Stimulated activated CD4-positive, alpha-beta T cell treated with anti-CD3 and anti-CD28 coated beads, Interleukin-15, amount 100 ng/mL, for 48 hours (primary cell): ENCODE results near the gene TEX26.

ENCODE experiments used
- DNase-seq, 2 donors: peaks; one replicate each; pipeline ENCODE4 v3.0.0-alpha.2; 2020; ENCODE audit warnings: low read depth in 2 of 2

TEX26 gene

DNA sequence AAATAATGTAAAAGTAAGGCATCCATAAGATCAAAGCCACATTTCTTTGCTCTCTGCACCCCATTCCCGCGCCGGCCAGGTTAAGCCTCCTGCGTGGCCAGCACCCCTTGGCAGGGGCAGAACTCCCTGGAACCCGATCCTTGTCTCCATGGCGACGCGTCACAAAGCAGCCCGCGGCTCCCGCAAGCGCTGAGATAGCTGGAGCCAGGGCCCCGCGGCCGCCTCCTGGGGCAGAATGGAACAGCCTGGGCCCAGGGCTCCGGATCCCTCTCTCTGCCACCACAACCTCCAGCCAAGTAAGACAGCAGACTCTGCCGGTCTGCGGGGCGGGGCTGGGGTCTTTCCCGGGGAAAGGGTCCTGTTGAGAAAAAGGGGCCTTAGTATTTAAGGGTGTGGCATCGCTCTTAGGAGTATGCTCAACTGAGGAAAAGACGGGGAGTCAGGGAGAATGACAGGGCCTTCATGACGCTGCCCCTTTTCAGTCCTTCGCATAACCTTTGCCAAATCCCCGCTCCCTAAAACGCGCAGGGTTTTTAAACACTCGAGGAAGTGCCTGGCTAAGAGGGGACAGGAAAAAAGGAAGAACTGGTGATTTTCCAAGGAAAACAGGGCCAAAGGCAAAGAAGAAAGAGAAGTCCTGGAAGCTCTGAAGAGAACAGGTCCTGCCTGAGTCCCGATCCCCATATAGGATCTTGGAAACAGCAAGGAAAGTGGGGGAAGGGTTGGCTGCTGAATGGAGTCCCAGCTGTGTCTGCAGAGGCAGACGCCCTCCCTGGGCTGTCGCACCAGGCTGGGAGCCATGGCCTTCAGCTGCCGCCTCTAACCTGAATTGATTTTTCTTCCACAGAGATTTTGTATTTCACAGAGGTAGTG is at the start of gene TEX26:
Gene TEX26, plus strand, starts transcription at position 176 of the 873 bp plus-strand sequence. Its CDS starts 60 bp downstream, at position 236.
- no peak for DNase-seq

DNA sequence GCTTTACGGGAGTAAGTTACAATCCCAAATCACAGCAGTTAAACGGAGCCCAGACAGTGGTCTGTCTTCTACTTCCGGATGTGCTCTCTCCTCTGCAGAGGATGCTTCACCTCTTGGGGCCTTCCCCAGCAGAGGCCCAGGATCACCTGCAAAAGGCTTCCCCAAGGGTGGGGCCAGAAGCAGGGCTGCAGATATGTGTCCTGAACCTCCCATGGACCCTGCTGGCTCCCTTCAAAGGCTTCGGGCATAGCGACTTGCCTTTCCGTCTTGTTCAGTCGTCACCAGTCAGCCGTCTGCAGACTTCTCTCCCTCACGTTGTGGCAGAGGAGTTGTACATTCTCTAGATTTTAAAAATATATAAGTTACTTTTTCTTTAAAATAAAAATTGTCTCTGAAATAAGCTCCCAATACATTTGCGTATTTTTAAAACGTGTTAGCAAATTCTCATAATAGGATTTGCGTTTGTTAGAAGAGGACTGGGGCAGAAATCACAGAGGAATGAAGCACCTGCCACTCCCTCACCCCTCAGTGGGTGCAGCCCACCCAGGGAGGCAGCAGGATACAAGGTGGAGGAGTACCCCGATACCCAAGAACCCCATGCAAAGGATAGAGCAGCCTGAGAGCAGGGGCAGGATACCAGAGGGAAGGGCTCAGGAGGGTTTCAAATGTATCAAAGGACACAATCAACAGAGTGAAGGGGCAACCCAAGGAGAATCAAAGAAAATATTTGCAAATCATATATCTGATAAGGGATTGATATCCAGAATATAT is 49.3 kb upstream of the TEX26 start:
- no peak for DNase-seq

DNA sequence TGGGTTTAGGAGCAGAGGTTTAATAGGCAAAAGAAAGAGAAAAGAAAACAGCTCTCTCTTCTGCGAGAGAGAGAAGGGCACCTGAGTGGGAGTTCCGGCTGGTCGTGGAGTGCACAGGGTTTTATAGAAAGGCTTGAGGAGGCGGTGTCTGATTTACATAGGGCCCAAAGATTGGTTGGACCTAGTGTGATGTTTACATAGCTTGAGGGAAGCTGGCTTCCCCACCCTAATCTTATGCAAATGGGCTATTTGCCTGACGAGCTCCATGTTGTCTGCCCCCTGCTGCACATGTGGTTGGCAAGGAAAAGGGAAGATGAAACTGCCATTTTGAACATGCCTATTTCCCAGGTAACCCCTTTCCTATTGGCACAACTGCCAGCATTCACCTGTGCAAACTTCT is 47.9 kb upstream of the TEX26 start:
- no peak for DNase-seq

DNA sequence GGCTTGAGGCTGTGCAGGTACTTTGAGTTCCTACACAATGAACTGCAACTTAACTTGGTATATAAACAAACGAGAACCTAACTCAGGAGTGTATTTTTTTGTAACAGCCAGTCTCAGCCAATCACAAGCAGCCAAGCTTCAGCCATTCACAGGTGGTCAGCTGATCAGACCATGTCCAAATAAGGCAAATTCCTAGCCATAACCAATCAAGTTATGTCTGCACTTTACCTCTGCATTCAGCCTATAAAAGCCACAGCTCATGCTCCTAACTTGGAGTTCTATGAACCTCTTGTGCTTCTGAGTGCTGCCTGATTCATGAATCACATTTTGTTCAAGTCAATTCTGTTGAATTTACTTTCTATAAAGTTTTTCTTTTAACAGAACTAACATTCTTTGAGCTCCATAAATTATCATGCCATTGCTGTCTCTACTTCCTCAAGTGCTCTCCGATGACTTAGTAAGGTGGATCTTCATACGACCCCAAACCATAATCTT is 43.2 kb upstream of the TEX26 start:
- DNase-seq = no peak

DNA sequence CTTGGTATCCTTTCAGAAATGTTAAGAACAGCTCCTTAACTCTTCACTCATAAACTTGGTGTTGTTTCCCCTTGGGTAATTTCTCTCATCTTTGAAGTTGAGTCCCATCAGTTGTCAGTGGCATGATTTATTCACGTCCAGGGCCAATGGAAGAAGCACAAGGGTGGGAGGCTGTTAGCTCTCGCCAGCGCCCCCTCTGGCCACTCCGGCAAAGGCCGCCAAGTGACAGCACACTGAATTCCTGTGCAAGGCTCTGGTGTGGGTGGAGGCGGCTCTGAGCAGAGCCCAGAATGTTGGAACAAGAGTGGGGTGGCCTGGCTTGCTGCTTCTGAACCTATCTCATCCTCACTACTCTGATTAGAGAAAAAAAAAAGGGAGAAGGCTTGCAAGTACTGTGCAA is 39.5 kb upstream of the TEX26 start:
- no peak for DNase-seq

DNA sequence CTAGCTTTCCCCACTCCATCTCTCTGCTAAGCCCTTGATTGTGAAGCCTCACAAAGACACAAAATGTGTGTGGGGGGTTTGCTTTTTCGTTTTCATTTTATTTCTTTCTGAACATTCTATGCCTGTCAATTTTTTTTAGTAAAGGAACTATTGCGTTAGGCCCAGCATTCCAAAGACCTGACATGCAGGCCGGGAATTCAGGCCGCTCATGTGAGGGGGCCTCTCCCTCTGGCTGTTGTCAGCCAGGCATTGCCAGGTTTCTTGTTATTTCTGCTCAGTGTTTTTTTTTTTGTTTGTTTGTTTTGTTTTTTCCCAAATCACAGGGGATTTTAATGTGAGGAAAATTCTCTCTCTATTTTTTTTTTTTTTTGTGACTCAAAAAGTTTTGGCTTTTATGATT is 36.7 kb upstream of the TEX26 start:
- DNase-seq = no peak

DNA sequence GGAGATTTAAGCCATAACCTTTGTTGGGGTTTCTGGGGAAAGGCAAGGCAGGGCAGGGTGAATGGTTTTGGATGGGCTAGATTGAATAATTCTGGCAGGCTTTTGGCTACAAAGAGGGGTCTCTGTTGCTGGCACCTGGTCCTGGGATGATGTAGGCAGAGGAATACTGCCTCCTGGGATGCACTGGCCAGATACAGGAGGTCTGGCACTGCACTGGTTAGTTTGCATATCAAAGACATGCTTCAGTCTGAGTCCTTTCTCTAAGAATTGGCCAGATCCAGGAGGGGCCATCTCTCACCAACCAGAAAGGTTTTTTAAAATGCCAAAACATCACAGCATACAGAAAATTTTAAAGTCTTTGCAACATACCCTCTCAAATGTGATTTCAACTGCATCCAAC is 34.4 kb upstream of the TEX26 start:
- no peak for DNase-seq

DNA sequence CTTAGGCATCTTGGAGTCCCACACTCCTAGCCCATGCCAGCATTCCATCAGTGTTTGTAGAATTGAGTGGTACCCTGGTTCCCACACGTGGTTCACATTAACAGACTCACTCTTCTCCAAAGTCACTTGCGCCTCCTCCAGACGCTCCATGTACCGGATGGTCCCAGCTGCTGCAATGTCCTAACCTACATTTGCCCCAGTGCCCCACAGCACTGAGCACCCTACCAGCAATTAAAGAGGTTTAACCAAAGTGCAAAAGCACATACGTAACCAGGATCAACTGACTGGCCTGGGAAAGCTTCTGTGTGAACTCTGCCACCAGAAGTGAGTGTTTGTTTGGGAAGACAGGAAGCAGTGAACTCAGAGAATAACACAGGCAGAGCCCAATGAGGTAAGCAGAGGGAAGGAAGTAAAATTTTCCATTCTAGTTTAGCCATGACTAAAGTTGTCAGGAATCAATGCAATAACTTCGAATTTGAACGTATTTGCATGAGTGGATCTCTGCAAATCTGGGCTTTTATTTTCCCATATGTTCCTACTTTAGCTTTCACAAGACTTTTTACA is 33.7 kb upstream of the TEX26 start:
- no peak for DNase-seq

DNA sequence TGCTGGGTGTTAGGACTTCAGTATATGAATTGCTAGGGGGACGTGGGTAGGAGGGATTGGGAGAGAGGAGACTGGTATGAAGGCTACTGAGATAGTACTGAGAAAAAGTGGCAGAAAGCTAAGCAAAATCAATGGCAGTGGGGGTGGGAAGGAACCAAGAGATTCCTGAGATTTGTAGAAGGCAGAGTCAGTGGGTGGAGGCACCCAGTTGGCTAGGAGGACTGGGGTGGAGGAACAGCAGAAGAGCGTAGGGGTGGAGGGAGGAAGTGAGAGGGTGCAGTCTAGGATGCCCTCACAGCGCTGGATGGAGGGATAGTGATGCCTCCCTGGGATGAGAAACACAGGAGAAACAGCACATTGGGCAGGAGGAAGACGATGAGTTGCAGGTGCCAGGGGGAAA is 32.0 kb upstream of the TEX26 start:
- no peak for DNase-seq

DNA sequence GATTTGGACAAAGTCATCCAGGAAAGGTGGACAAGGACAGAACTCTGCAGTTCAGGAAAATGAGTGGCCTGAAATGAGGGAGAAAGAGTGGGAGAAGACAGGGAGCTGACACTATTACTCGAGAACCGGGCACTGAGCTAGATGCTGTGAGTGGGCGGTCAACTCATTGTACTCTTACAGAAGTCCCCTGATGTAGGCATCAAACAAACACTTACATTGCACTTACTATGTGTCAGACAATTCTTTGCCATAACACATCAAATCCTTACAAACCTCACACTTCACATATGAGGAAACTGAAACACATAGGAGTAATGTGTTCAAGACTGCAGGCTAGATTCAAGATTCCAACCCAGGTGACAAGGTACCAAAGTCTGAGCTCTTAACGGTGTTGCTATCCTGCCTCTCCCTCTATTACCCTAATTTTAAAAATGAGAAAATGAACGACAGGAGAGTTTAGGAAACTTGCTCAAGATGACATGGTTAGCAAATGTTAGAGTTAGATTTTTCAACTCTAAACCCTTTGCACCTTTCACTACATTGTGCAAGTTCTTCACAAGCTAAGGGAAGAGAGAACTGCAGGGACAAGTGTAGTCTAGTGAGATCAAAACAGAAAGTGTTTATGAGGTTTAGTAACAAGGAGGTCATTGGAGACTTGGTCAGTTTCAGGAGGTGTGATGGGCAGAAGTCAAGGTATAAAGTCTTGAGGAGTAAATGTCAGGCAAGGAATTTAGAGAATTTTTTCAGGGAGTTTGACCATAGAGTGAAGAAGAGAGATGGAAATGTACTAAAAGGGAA is 31.3 kb upstream of the TEX26 start:
- no peak for DNase-seq

DNA sequence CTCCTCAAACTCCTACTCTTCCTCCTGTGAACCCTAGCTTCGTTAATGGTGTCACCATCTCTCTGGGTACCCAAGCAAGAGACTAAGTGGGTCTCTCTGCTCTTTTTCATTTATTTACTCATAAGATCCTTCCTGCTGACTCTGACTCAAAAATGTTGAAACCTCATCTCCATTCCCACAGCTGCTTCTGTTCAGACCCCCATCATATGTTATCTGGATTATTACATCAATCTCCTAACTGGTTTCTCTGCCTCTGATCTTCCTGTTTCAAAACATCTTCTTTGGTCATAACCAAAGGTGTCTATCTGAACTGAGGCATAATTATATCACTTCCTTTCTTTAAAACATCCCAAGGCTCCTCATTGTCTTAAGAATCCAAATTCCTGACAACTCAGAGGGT is 28.4 kb upstream of the TEX26 start:
- no peak for DNase-seq

DNA sequence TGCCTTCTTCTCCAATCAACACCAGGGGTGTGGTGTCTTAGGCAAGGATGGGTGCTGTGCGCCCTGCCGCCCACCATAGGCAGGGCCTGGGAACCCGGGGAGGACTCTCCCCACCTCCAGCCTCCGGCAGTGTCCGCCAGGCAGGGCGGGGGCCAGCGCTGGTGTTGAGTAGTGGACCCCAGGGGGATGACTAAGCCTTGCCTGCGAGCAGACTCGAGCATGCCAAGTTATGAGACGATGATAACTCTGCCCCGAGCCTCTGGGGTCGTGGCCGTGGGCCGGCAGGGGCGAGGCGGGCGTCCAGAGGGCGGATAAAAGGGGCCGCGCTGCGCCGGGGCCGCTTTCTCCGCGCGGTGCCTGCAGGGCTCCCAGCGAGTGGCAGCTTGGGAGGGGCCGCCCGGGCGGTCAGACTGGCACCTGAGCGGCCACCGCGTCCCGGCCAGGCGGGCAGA is 26.5 kb upstream of the TEX26 start, which contains the start of gene MEDAG:
Gene MEDAG, plus strand, starts transcription at position 340 of the 452 bp plus-strand sequence. CDS start 245 bp downstream, outside the sequence.
- no peak for DNase-seq

DNA sequence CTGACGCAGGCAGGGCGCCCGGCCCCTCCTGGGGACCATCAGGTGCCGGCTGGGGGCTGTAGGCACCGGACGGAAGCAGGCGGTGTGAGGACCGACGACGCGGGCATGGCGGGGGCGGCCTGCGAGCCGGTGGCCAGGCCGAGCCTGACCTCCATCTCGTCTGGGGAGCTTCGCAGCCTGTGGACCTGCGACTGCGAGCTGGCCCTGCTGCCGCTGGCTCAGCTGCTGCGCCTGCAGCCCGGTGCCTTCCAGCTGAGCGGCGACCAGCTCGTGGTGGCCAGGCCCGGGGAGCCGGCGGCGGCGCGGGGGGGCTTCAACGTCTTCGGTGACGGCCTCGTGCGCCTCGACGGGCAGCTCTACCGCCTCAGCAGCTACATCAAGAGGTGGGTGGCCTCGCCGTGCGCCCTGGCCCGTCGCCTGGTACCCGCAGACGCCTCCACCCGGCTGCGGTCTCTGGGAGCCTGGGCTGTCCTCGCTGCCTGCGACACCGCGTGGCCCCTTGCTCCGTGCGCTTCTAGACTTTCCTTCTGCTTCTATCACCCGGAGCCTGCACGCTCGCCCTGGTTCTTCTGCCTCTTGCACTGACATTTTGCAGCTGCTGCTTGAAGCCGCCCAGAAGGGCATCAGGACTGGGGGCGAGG is 25.9 kb upstream of the TEX26 start:
- DNase-seq = no peak

DNA sequence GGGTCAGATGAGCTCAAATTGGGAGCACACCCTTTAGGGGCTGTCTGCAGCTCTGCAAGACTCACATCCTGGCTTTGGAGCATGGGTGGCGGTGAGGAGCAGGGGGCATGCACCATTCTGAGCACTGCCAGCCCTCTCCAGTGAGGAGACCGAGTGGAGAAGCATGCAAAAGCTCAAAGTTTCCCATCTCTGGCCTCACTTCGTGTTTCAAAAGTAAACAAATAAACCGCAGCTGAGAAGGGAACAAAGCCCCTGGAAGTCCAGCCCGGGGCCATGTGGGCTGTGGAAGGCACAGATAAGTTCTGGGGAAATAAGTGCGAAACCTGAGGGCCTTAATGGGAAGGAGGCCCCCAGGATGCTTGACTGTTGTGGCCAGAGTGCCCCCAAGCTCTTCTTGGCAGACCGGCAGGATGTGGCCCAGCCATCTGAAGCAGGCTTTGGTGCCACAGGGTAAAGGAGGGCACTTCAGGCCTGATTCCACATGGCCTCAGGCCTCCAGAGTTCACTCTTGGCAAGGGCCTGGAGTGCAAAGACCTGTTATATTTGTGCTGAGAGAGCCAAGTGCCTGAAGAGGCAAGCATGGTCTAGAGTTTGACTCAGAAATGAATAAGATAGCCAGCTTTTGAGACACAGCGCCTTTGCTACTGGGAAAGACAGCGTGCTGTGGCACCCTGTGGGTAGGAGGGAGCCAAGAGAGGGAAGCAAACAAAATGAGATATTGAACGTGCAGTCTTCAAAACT is 25.2 kb upstream of the TEX26 start:
- DNase-seq = no peak

DNA sequence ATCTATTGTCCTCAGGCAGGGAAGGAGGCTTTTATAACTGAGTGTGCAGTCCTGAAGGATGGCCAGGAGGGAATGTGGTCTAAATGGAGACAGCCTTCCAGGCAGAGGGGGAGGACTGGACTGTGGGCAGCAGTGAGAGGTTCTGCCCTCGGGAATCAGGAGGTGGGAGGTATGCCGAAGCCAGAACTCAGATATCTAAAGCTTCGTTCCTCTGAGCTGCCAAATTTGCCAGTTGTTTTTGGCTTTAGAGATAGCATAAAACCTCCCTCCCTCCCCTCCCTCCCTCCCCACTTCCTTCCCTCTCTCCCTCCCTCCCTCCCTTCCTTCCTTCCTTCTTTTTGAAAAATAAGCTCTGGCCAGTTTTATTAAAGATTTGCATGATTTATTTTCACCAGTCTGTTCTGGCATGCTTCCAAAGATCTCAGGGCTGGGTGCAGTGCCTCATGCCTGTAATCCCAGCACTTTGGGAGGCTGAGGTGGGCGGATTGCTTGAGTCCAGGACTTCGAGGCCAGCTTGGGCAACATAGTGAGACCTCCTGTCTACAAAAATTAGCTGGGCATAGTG is 24.0 kb upstream of the TEX26 start:
- no peak for DNase-seq

DNA sequence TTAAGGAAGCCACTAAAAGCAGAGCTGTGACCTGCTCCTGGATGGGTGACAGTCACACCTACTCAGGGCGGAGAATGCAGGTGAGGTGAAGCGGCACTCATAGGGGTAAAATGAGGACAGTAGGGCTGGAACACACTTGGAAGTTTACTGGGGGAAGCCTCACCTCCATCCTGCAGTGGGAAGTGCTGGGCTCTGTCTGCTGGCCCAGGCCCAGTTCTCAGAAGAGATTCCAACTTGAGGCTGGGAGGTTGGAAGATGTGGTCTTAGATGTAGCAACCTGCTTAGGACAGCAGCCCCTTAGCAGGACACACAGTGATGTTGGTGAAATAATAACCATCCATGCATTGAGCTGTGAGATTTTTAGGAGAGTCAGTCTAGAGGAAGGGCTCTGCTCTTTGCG is 21.8 kb upstream of the TEX26 start:
- DNase-seq = no peak

DNA sequence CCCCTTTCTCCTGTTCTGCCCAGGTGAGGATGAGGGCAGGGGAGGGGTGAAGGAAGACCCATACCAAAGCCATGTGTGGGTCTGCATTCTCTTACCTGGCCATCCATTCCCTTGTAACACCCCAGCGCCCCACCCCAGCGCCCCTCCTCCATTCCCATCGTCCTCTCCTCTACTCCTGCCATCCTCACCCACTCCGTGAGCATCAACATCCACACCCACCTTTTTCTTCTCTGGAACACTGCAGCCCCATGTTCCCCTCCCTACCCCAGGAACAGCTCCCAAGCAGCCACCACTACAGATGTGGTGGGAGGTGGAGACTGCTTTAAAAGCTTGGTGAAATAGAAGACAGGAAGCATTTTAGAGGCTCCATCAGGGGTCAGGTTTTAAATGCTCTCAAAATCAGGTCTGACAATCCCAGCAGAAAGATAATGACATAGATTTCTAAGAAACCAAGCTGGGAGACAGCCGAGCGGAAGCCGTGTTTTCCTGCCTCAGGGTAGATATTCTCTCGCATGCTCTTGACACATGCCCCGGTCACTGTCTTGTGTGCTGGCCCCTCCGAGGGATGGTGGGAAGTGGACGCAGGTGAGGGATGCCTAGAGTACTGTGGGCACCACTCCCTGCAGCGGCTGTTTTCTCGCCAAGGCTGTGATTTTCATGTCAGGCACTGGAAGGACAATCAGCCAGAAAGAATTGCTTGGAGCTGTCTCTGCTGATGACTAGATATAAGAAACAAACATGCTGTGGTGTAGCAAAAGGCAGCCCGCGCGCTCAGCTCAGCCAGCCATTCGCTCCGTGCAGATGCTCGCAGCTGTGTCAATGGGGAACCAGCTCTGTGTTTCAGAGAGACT is 16.5 kb upstream of the TEX26 start:
- no peak for DNase-seq

DNA sequence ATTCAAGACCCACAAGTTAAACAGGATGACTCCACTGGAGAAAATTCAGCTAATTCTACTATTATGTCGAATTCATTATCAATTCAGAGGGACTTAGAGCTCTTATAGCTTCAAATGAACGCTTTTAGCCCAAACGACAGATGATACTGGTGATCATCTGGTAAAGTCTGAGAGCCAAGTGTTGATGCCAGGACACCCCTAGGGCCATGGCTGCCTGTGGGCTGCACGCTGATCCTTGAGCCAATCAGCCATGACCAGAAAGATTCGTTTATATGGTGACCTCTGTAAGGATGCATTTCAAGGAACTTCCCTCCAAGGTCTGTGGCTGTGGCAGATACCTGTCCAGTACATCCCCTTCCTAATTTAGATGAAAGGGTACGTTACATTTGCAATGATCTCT is 15.5 kb upstream of the TEX26 start:
- no peak for DNase-seq
